H9 (cell line): ENCODE measurements around the gene ITPA. TPM values are rescaled to one million over a fixed set of nuclear protein-coding genes. Genes with fewer than 3 reads are reported as not detected.

Source experiments
- DNase-seq: peaks from one replicate; pipeline ENCODE4 v3.0.0-alpha.2; 2017
- H2AFZ ChIP-seq: one replicate; pipeline ENCODE4 v1.6.1; 2013; ENCODE audit warnings: mild to moderate bottlenecking, low read length, control low read depth, moderate library complexity
- H2AK5ac ChIP-seq: 2 replicates; pipeline ENCODE4 v1.6.1; 2013; ENCODE audit warnings: low read length, control low read depth, mixed read lengths; ENCODE audit not compliant: insufficient read length
- H2BK120ac ChIP-seq: one replicate; pipeline ENCODE4 v1.6.1; 2013; ENCODE audit warnings: low read depth, mild to moderate bottlenecking, low read length, control low read depth, inconsistent platforms; ENCODE audit not compliant: poor library complexity, severe bottlenecking
- H2BK12ac ChIP-seq: 2 replicates; pipeline ENCODE4 v1.6.1; 2013; ENCODE audit warnings: low read length, control low read depth, mixed read lengths, low read depth; ENCODE audit not compliant: insufficient read length
- H2BK15ac ChIP-seq: 2 replicates; pipeline ENCODE4 v1.6.1; 2013; ENCODE audit warnings: low read depth, low read length, control low read depth
- H2BK20ac ChIP-seq: one replicate; pipeline ENCODE4 v1.6.1; 2013; ENCODE audit warnings: low read depth, mild to moderate bottlenecking, low read length, control low read depth, inconsistent platforms; ENCODE audit not compliant: poor library complexity, severe bottlenecking
- H2BK5ac ChIP-seq: 2 replicates; pipeline ENCODE4 v1.6.1; 2013; ENCODE audit warnings: low read length, control low read depth, mixed read lengths; ENCODE audit not compliant: insufficient read length
- H3K14ac ChIP-seq: 2 replicates; pipeline ENCODE4 v1.6.1; 2013; ENCODE audit warnings: low read length, control low read depth; ENCODE audit not compliant: insufficient read depth
- H3K18ac ChIP-seq: 2 replicates; pipeline ENCODE4 v1.6.1; 2013; ENCODE audit warnings: low read depth, mild to moderate bottlenecking, mixed read lengths, low read length, control low read depth; ENCODE audit not compliant: insufficient read length
- H3K23ac ChIP-seq: 2 replicates; pipeline ENCODE4 v1.6.1; 2013; ENCODE audit warnings: low read length, control low read depth, mixed read lengths, low read depth; ENCODE audit not compliant: insufficient read length
- H3K23me2 ChIP-seq: 2 replicates; pipeline ENCODE4 v1.6.1; 2013; ENCODE audit warnings: low read depth, mild to moderate bottlenecking, mixed read lengths, low read length, control low read depth; ENCODE audit not compliant: insufficient read length, poor library complexity, severe bottlenecking
- H3K27ac ChIP-seq: 2 replicates; pipeline ENCODE4 v1.5.1; 2013; ENCODE audit warnings: low read length, control low read depth, mixed read lengths, low read depth; ENCODE audit not compliant: insufficient read length
- H3K27me3 ChIP-seq: 2 replicates; pipeline ENCODE4 v1.6.1; 2013; ENCODE audit warnings: low read length, control low read depth, inconsistent platforms; ENCODE audit not compliant: insufficient read depth
- H3K4ac ChIP-seq: 2 replicates; pipeline ENCODE4 v1.6.1; 2013; ENCODE audit warnings: low read depth, mild to moderate bottlenecking, control low read depth, inconsistent platforms, low read length, moderate library complexity
- H3K4me1 ChIP-seq: 2 replicates; pipeline ENCODE4 v1.6.1; 2013; ENCODE audit warnings: low read length, control low read depth, inconsistent platforms; ENCODE audit not compliant: insufficient read depth
- H3K4me2 ChIP-seq: 2 replicates; pipeline ENCODE4 v1.6.1; 2013; ENCODE audit warnings: low read length, control low read depth, mixed read lengths; ENCODE audit not compliant: insufficient read length, insufficient read depth
- H3K56ac ChIP-seq: 2 replicates; pipeline ENCODE4 v1.6.1; 2013; ENCODE audit warnings: low read depth, mild to moderate bottlenecking, mixed read lengths, low read length, control low read depth; ENCODE audit not compliant: insufficient read length
- H3K79me1 ChIP-seq: 2 replicates; pipeline ENCODE4 v1.6.1; 2013; ENCODE audit warnings: low read depth, mild to moderate bottlenecking, moderate library complexity, low read length, control low read depth, inconsistent platforms; ENCODE audit not compliant: insufficient read depth, poor library complexity, severe bottlenecking
- H3K79me2 ChIP-seq: 2 replicates; pipeline ENCODE4 v1.6.1; 2013; ENCODE audit warnings: low read length, control low read depth, inconsistent platforms; ENCODE audit not compliant: insufficient read depth
- H3K9ac ChIP-seq: 2 replicates; pipeline ENCODE4 v1.6.1; 2013; ENCODE audit warnings: low read length, control low read depth, mixed read lengths; ENCODE audit not compliant: insufficient read length; ENCODE audit errors: extremely low read depth
- H3K9me3 ChIP-seq: one replicate; pipeline ENCODE4 v1.6.1; 2013; ENCODE audit warnings: low read depth, low read length, inconsistent platforms; ENCODE audit not compliant: control insufficient read depth
- H3T11ph ChIP-seq: one replicate; pipeline ENCODE4 v1.6.1; 2013; ENCODE audit warnings: mild to moderate bottlenecking, low read length, control low read depth, inconsistent platforms
- H4K20me1 ChIP-seq: one replicate; pipeline ENCODE4 v1.6.1; 2013; ENCODE audit not compliant: control insufficient read depth, insufficient read length, insufficient read depth
- H4K5ac ChIP-seq: 2 replicates; pipeline ENCODE4 v1.6.1; 2013; ENCODE audit warnings: low read depth, mild to moderate bottlenecking, mixed read lengths, low read length, control low read depth; ENCODE audit not compliant: insufficient read length
- H4K8ac ChIP-seq: replicated peaks from 2 replicates; pipeline ENCODE4 v1.6.1; 2013; ENCODE audit warnings: low read length, control low read depth, mixed read lengths, low read depth; ENCODE audit not compliant: insufficient read length
- H4K91ac ChIP-seq: 2 replicates; pipeline ENCODE4 v1.6.1; 2013; ENCODE audit warnings: low read depth, mild to moderate bottlenecking, moderate library complexity, mixed read lengths, low read length, control low read depth; ENCODE audit not compliant: insufficient read length
- H3K27ac Mint-ChIP-seq, 3 experiments: 2 replicates in 2 of 3; 3 replicates in 1 of 3; pipeline ENCODE4 v1.8.0; 2020 to 2021; ENCODE audit warnings: mixed read lengths in 3 of 3, mild to moderate bottlenecking in 1 of 3, moderate library complexity in 1 of 3
- H3K27me3 Mint-ChIP-seq: 2 replicates; pipeline ENCODE4 v1.8.0; 2021; ENCODE audit warnings: low read depth, mild to moderate bottlenecking, moderate library complexity, mixed read lengths
- H3K36me3 Mint-ChIP-seq, 3 experiments: 2 replicates in 2 of 3; 3 replicates in 1 of 3; pipeline ENCODE4 v1.8.0; 2020 to 2021; ENCODE audit warnings: low read depth in 3 of 3, mixed read lengths in 3 of 3; ENCODE audit not compliant: insufficient read depth in 1 of 3
- H3K4me1 Mint-ChIP-seq, 2 experiments: 2 replicates each; pipeline ENCODE4 v1.8.0; 2020; ENCODE audit warnings: mixed read lengths in 2 of 2
- H3K4me3 Mint-ChIP-seq, 2 experiments: 2 replicates in 1 of 2; 3 replicates in 1 of 2; pipeline ENCODE4 v1.8.0; 2020 to 2021; ENCODE audit warnings: mild to moderate bottlenecking in 2 of 2, mixed read lengths in 2 of 2, moderate library complexity in 1 of 2
- H3K9me3 Mint-ChIP-seq, 2 experiments: 2 replicates in 1 of 2; 3 replicates in 1 of 2; pipeline ENCODE4 v1.8.0; 2020; ENCODE audit warnings: mild to moderate bottlenecking in 2 of 2, mixed read lengths in 2 of 2, moderate library complexity in 1 of 2
- CTCF ChIP-seq: fragments of 200-600 bp; sonication (generic); conservative IDR thresholded peaks from 3 replicates; pipeline ENCODE4 v1.8.0; 2021; ENCODE audit warnings: antibody characterized with exemption, mild to moderate bottlenecking
- WGBS: extraction: QIAGEN DNeasy Blood & Tissue Kit; methylation state at CpG from one replicate; pipeline ENCODE4 v1.1.7; 2013; ENCODE audit warnings: missing lambda C conversion rate, low lambda C conversion rate, mixed read lengths; ENCODE audit not compliant: insufficient read length; ENCODE audit errors: extremely low coverage; 5-methylcytosine and 5-hydroxymethylcytosine counted together
- total RNA-seq: library from RNA; stranded (reverse); gene quantifications from 2 replicates; pipeline ENCODE4 v1.2.1, GENCODE V29; 2021

The ITPA gene
- total RNA-seq, 1 experiment from 2014 or later, result 74.5 TPM

- no peak overlapping the region for H3K4me3 Mint-ChIP-seq
- no peak overlapping the region for H3K18ac ChIP-seq
- peaks cover 6% of the 10 kb centered on the region; the same call in 1 of the 2 replicates for H3K27me3 Mint-ChIP-seq
- no peaks in the 10 kb centered on the region; the same call in 1 of the 2 replicates for H3K4me1 ChIP-seq
- H3K4me2 ChIP-seq, result no peak overlapping the region
- no peaks in the 10 kb centered on the region for H3K27me3 ChIP-seq
- no peak overlapping the region for H2BK20ac ChIP-seq
- H3T11ph ChIP-seq, result no peak overlapping the region
- H3K4ac ChIP-seq, result no peak overlapping the region
- H3K23me2 ChIP-seq, result peaks cover 9% of the 10 kb centered on the region
- no peak overlapping the region for H3K23ac ChIP-seq
- no peak overlapping the region for H3K14ac ChIP-seq
- H4K8ac ChIP-seq, result no peak overlapping the region
- peaks cover 7 to 24% (median 7%) of the 10 kb centered on the region in 3 experiments; a peak in 5 of 7 replicates for H3K36me3 Mint-ChIP-seq
- H2BK120ac ChIP-seq, result no peak overlapping the region
- H3K9me3 ChIP-seq, result no peaks in the 10 kb centered on the region
- no peak for TF ChIP-seq CTCF
- H3K9ac ChIP-seq, result no peak overlapping the region
- H4K20me1 ChIP-seq, result no peaks in the 10 kb centered on the region
- no peak overlapping the region for H2BK5ac ChIP-seq
- WGBS, result no CpG with 5 or more reads among the region's 13 CpGs
- H2AK5ac ChIP-seq, result no peak overlapping the region
- H3K56ac ChIP-seq, result no peak overlapping the region
- H2BK12ac ChIP-seq, result no peak overlapping the region
- no peak overlapping the region for H3K27ac ChIP-seq
- H3K79me1 ChIP-seq, result no peaks in the 10 kb centered on the region
- no peak overlapping the region for H2AFZ ChIP-seq
- no peak overlapping the region for H2BK15ac ChIP-seq
- no peak overlapping the region for H4K5ac ChIP-seq
- H3K79me2 ChIP-seq, result no peaks in the 10 kb centered on the region
- no peak for DNase-seq
- peaks cover 17 to 34% of the 10 kb centered on the region in 2 experiments for H3K4me1 Mint-ChIP-seq
- no peak overlapping the region for H4K91ac ChIP-seq
- H3K27ac Mint-ChIP-seq, result no peak overlapping the region; a peak in 1 of 7 replicates
- no peaks in the 10 kb centered on the region; a peak in 1 of 5 replicates for H3K9me3 Mint-ChIP-seq
These were observed 42.9 kb upstream of the ITPA start for GRCh38 chr20:3166338-3166912.
